Neural cell (in vitro differentiated cells): ENCODE measurements around the gene MRTFB.

ENCODE experiments used
- EP300 ChIP-seq: fragments of 450-650 bp; conservative IDR thresholded peaks from 2 replicates; pipeline ENCODE4 v1.6.1; 2014; ENCODE audit warnings: antibody characterized with exemption, mild to moderate bottlenecking, moderate library complexity; ENCODE audit not compliant: poor library complexity, severe bottlenecking
- EZH2 ChIP-seq: fragments of 200-600, 300-800 bp; shearing (Covaris generic), sonication (generic); IDR thresholded peaks from 2 replicates; pipeline ENCODE4 v1.6.1; 2014; ENCODE audit warnings: antibody characterized with exemption, low read length, borderline replicate concordance, mild to moderate bottlenecking; ENCODE audit not compliant: insufficient read depth, poor library complexity, severe bottlenecking
- MXI1 ChIP-seq: fragments of 450-650 bp; conservative IDR thresholded peaks from 2 replicates; pipeline ENCODE4 v1.6.1; 2014; ENCODE audit warnings: antibody characterized with exemption, mild to moderate bottlenecking; ENCODE audit not compliant: poor library complexity, severe bottlenecking
- POLR2AphosphoS5 ChIP-seq: IDR thresholded peaks from 2 replicates; pipeline ENCODE4 v1.6.1; 2012
- SMC3 ChIP-seq: fragments of 450-650 bp; conservative IDR thresholded peaks from 2 replicates; pipeline ENCODE4 v1.6.1; 2014; ENCODE audit warnings: antibody characterized with exemption, mild to moderate bottlenecking, moderate library complexity; ENCODE audit not compliant: poor library complexity
- TAF1 ChIP-seq: IDR thresholded peaks from 2 replicates; pipeline ENCODE4 v1.6.1; 2012; ENCODE audit warnings: low read depth
- TF ChIP-seq, protein P1 (sequence below): IDR thresholded peaks from 2 replicates; pipeline ENCODE4 v1.6.1; 2012; ENCODE audit warnings: borderline replicate concordance
- TF ChIP-seq, protein P2 (sequence below): fragments of 450-650 bp; IDR thresholded peaks from 2 replicates; pipeline ENCODE4 v1.5.1; 2014; ENCODE audit warnings: antibody characterized with exemption, mild to moderate bottlenecking, moderate library complexity; ENCODE audit not compliant: poor library complexity, severe bottlenecking

DNA sequence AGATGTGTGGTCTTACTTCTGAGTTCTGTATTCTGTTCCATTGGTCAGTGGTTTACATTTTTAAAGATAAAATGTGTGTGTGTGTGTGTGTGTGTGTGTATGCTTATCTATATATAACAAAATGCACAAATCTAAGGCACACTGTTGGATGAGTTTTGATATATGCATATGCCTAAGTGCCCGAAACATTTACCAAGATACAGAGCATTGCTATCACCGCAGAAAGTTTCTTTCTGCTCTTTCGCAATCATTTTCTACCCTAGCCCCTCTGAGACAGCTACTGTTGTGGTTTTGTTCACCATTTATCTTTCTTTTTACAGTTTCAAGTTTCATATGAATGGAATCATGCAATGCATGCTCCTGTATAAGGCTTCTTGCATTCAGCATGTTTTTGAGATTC lies 97.0 kb downstream of the MRTFB start:
- TF ChIP-seq, protein P1, sequence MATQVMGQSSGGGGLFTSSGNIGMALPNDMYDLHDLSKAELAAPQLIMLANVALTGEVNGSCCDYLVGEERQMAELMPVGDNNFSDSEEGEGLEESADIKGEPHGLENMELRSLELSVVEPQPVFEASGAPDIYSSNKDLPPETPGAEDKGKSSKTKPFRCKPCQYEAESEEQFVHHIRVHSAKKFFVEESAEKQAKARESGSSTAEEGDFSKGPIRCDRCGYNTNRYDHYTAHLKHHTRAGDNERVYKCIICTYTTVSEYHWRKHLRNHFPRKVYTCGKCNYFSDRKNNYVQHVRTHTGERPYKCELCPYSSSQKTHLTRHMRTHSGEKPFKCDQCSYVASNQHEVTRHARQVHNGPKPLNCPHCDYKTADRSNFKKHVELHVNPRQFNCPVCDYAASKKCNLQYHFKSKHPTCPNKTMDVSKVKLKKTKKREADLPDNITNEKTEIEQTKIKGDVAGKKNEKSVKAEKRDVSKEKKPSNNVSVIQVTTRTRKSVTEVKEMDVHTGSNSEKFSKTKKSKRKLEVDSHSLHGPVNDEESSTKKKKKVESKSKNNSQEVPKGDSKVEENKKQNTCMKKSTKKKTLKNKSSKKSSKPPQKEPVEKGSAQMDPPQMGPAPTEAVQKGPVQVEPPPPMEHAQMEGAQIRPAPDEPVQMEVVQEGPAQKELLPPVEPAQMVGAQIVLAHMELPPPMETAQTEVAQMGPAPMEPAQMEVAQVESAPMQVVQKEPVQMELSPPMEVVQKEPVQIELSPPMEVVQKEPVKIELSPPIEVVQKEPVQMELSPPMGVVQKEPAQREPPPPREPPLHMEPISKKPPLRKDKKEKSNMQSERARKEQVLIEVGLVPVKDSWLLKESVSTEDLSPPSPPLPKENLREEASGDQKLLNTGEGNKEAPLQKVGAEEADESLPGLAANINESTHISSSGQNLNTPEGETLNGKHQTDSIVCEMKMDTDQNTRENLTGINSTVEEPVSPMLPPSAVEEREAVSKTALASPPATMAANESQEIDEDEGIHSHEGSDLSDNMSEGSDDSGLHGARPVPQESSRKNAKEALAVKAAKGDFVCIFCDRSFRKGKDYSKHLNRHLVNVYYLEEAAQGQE = no peak
- no peak for TF ChIP-seq SMC3
- TF ChIP-seq, protein P2, sequence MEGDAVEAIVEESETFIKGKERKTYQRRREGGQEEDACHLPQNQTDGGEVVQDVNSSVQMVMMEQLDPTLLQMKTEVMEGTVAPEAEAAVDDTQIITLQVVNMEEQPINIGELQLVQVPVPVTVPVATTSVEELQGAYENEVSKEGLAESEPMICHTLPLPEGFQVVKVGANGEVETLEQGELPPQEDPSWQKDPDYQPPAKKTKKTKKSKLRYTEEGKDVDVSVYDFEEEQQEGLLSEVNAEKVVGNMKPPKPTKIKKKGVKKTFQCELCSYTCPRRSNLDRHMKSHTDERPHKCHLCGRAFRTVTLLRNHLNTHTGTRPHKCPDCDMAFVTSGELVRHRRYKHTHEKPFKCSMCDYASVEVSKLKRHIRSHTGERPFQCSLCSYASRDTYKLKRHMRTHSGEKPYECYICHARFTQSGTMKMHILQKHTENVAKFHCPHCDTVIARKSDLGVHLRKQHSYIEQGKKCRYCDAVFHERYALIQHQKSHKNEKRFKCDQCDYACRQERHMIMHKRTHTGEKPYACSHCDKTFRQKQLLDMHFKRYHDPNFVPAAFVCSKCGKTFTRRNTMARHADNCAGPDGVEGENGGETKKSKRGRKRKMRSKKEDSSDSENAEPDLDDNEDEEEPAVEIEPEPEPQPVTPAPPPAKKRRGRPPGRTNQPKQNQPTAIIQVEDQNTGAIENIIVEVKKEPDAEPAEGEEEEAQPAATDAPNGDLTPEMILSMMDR = no peak
- TF ChIP-seq POLR2AphosphoS5 = no peak
- TF ChIP-seq EZH2 = no peak
- no peak for TF ChIP-seq TAF1
- no peak for TF ChIP-seq MXI1
- no peak for TF ChIP-seq EP300
